ENCODE results near the gene ODAPH.

The ODAPH gene

DNA sequence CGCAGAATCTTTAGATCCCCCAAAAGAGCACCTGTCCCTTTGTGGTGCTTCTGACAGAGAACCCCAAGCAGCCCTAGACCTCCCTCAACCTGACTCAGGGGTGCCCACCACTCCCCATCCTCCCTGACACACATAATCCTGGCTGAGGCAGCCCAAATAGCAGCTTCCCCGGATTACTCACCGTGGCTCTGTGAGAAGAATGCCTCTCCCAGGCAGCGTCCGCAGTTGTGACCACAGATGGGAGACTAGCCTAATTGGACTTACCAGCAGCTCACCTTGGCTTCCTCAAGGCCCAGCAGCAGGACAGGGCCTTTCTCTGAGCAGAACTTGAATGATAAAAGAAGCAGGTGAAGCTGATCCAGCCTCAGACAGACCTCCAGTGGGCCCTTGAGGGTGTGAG, 10.3 kb upstream of the ODAPH start:
- DNase-seq = no peak

DNA sequence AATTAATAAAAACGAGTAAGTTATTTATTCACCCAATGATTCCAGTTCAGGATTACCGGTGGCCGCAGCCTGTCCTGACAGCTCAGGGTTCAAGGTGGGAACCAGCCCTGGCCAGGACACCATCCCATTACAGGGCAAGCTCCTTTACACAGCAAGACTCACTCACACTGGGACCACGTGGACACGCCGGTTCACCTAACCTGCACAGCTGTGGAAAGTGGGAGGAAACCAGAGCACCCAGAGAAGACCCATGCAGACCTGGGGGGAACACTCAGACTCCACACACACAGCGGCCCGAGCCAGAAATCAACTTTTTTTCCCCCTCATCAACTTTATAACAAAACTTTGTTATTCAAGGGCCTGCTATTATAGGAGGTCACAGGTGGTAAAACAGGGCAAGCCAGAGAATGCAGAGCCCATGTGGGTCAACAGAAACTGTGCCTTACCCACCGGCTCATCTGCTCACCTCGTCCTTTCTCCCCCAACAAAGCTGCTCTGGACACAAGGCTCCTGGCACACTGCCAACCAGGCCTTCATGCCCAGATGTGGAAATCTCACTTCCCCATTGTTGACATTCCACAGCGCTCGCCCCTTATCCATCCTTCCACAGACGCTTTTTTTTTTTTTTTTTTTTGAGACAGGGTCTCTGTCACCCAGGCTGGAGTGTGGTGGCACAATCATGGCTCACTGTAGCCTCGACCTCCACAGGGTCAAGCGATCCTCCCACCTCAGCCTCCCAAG, 8.0 kb upstream of the ODAPH start:
- no peak for DNase-seq

DNA sequence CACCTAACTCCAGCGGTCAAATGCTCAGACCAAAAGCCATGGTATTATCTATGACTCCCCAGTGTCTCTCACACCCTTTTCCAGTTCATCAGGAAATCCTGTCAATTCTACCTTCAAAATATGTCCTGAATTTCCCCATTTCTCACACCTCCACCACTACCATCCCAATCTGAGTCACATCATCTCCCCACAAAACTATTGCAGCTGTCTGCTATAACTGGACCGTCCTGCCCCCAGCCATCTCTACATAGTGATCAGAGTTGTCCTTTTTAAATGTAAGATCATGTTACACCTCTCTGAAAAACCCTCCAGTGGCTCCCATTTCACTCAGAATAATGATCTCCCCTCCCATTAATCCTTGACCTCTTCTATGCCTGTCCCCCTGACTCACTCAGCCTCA, 6.8 kb upstream of the ODAPH start:
- no peak for DNase-seq

DNA sequence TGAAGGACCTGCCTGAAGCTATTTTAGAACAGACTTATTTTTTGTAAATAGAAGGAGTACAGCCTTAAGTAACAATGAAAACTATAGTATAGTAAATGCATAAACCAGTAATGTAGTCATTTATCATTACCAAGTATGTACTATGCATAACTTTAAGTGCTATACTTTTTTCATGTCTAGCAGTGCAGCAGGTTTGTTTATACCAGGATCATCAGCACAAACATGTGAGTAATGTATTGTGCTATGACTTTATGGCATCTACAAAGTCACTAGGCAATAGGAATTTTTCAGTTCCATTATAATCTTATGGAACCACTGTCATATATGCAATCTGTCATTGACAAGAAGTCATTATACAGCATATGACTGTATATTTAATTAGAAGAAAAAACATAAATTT, 3.4 kb upstream of the ODAPH start:
- DNase-seq = no peak

DNA sequence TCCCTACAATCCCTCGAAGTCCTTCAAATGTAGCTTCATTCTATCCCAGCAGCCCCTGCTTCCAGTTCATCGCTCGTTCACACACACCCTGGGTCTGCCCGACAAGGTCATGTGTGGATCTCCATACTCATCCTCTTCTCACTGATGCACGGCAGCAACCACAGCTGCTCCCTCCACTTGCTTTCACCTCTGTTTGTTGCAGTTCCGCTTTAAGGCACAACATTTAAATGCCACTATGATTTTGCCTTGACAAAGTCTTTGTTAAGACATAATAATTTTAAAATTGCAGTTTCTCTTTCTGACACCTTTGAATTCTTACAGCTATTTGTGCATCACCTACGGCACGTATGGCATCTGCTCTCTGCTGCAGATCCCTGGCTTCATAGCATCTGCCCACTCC, 1.8 kb downstream of the ODAPH start:
- DNase-seq = no peak

DNA sequence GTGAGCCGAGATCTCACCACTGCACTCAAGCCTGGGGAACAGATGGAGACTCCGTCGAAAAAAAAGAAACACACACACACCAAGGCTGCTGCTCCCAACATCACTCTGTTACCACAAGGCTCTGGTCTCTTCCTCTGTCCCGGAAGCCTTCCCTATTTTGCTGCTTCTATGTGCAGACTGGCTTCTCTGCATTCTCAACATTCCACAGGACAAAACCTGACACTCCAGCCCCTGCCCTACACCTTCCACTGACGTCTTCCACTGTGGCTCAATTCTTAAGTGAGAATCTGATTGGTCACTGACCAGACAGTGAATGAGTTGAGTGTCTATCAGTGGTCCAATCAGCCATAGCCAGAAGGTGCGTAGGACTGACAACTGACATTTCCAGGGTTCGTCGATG, 5.9 kb downstream of the ODAPH start:
- DNase-seq = no peak

DNA sequence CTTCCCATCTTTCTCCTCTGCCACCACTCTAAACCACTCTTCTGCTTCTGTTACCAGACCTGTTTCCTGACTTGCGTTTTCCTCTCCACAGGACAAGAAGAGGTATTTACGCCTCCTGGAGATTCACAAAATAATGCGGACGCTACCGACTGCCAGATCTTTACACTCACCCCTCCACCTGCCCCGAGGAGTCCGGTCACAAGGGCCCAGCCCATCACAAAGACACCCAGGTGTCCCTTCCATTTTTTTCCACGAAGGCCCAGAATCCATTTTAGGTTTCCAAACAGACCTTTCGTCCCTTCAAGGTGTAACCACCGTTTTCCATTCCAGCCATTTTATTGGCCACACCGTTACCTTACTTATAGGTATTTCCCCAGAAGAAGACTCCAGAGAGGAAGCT, 8.2 kb downstream of the ODAPH start:
- no peak for DNase-seq

DNA sequence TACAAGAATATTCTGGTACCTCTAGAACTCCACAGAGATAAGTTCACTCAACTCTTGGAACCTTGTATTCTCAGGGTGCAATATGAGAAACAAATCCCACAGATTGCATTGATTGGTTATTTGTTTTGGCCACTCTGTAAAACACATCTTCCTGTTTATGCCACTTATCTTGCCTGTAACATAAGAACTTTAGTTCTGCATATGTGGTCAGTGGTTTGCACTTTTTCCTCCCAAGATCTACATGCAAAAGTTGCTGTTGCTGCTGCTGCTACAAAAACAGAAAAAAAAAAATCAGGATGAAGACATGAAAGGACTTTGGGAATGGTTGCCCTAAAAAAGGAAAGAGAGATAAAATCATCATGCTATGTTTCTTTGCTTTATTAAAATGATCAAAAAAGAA, 9.6 kb downstream of the ODAPH start:
- no peak for DNase-seq

DNA sequence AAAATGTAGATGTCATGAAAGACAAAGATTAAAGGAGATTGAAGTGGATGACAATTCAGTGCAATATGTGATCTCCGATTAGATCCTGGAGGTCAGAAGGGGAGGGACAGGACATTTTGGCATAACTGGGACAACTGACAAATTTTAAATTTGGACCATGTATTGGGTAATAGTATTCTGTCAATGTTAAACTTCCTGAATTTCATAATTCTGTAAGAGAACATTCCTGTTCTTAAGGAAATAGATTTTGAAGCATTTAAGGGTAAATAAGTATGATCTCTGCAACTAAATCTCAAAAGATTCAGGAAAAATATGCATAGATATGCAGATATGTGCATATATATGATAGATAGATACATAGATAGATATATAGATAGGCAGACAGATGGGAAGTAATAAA, 11.0 kb downstream of the ODAPH start:
- DNase-seq = no peak

DNA sequence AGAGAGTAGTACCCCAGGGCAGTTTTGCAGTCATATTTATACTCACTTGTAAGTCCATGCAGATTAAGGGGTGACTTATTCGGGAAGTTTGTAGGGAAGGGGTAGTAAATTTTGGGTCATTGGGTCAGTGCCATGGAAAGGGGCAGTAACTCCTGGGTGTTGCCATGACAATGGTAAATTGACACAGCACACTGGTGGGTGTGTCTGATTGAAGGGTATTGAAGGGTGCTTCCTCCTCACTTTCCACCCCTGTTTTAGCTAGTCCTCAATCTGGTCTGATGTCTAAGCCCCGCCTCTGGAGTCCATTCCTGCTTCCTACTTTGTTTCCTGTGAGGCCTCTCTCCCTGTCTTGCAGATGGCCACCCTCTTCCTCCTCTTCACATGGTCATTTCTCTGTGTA, 11.9 kb downstream of the ODAPH start:
- DNase-seq = no peak

DNA sequence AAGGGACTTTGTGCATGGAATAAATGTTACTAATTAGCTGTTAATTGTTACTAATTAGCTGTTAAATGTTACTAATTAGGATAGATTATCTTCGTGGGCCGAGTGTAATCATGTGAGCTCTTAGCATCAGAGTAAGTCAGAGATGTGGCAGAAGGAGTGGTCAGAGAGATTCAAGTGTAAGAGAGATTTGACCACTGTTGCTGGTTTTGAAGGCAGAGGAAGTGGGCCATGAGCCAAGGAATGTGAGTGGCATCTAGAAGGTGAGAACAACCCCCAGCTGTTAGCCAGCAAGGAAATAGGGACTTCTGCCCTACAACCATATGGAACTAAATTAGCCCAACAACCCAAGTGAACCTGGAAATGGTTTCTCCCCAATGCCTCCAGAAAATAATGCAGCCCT, 28.2 kb downstream of the ODAPH start:
- DNase-seq = no peak

DNA sequence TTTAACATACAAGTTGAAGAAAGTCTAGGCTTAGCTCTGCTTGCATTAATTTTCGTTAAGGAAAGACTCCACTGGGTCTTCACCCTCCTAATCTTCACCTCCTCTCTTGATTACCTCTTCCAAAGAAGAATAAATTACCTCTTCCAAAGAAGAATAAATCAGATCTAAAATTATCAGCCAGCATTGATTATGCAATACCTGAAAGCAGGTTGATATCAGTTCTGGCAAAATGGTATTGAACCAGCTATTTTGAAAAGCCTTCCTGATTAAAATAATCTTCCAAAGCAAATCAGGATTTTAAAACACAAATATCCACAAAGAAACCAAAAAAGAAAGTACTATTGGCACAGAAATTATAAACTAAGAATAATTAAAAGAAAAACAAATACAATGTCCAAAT, 37.5 kb downstream of the ODAPH start:
- no peak for DNase-seq

DNA sequence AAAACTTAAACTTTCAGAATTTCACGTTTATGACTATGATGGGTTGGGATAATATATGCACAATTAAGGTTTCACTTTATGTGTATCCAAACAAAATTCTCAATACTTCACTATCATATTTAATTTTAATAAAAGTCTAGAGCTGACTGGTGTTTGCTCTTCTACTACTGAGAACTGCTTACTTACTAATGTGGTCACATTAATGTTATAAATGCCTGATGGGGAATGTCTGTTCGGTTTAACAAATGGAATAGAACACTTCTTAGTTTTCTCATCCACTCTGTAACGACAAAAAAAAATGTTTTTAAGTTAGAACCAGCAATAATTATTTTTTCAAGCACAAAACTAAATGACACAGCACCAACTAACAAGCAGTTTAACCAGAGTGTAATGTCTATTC, 40.2 kb downstream of the ODAPH start:
- no peak for DNase-seq

DNA sequence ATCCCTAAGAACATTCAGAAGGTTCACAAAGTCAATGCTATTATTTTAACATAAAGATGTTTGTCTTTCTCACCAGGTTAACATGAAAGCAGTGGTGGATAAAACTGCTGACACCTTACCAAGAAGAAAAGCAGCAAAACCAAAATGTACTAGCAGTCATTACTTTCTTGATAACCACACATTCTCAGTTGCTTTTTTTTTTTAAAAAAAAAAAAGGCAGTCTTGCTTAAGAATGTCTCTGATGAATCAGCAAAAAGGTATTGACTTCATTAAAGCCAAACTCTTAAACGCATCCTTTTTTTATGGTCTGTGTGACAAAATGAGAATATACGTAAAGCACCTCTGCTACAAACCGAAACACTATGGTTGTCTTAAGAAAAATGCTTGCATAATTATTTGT, 42.5 kb downstream of the ODAPH start:
- DNase-seq = no peak

DNA sequence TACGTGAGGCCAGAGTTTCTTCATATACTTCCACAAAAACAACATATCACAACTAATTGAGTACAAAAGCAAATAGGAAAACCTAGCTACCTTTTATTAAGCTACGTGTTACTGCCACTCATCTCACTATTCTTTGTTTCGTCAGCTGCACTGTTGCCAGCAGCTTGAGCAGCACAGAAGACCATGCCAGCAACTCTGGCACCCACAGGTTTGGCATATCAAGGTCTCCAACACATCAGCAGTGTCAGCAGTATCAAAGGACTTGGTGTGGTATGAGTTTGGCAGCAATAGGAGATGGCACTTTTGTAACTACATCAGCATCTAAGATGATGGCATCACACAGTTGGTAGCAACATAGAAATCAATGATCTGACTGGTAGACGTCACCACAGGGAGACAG, 43.8 kb downstream of the ODAPH start:
- no peak for DNase-seq

DNA sequence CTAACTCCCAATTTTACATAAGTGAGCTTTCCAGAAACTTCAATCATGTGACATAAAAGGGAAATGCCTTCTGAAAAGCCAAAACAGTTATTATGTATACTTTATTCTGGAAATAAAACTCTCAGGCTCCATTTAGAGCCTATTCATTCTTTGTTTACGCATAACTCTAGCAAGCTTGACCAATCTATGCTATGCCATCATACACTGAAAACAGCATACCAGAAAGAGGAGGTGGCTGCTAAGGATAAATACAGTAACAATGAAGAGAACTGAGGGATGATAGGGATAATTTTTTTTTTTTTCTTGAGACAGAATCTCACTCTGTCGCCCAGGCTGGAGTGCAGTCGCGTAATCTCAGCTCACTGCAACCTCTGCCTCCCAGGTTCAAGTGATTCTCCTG, 50.1 kb downstream of the ODAPH start:
- DNase-seq = no peak

DNA sequence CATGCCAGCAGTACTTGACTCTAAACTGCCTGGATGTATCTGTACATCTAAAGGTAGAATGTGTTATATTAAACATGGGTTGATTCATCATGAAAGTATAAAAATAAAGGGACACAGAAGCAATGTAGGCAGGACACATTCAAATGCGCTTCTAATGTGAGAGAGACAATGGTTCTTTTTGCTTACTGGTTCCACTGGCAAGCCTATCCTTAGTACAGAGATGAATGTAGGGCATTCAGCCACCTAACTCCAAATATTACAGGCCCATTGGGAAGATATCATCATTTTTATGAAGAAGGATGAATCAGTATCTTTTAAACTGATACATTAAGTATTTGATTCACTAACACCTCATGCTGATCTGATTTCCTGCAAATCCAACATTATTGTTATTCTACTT, 56.4 kb downstream of the ODAPH start:
- DNase-seq = no peak
